HepG2 (cell line): ENCODE results near the gene PPP6R2. TPM values are rescaled to one million over a fixed set of nuclear protein-coding genes. Genes with fewer than 3 reads are reported as not detected.

ENCODE experiments used
- ATAC-seq: fragments of 200-7000 bp; cut with Tn5 transposase; 3 replicates; pipeline ENCODE4 v1.9.1; 2020; ENCODE audit warnings: mild to moderate bottlenecking, moderate library complexity
- BruUV-seq: library from RNA; stranded (reverse); fragments of 400-500 nt; replicated peaks from 2 replicates; lab custom pipeline; 2021; lab: Mats Ljungman, UMichigan
- CTCF ChIA-PET: fragments of 300-600 bp; formaldehyde crosslinking; extraction: SDS; loops from one replicate; lab custom pipeline; 2021; ENCODE audit warnings: low total read pairs, inconsistent platforms, low intra/inter-chr PET ratio; lab: Yijun Ruan, JAX
- POLR2A ChIA-PET: fragments of 350-600 bp; sonication (Branson Sonifier 250); formaldehyde crosslinking; loops from one replicate; lab custom pipeline; 2020; ENCODE audit warnings: antibody characterized with exemption, inconsistent platforms; lab: Yijun Ruan, JAX
- DNase-seq: peaks from one replicate; pipeline ENCODE4 v3.0.0-alpha.2; 2015; ENCODE audit warnings: low spot score
- FAIRE-seq: peaks from 3 replicates; lab custom pipeline; 2011; peaks lifted over from hg19 to GRCh38; lab: Jason Lieb, UNC
- H2AFZ ChIP-seq: one replicate; pipeline ENCODE4 v1.6.1; 2011; ENCODE audit warnings: low read length, inconsistent platforms
- H3K27ac ChIP-seq: fragments of 300-600 bp; 3 replicates; pipeline ENCODE4 v1.8.0; 2011; ENCODE audit warnings: mixed run types, mild to moderate bottlenecking, mixed read lengths, low read length, inconsistent platforms; ENCODE audit not compliant: insufficient read depth; ENCODE audit errors: extremely low read length
- H3K27me3 ChIP-seq, 2 experiments: fragments of 200-600 bp in 1 of 2; 2 replicates in 1 of 2; 3 replicates in 1 of 2; pipeline versions ENCODE4 v1.6.0 to v1.8.0; 2011; ENCODE audit warnings: low read length in 2 of 2, mild to moderate bottlenecking in 2 of 2, moderate library complexity in 2 of 2, inconsistent platforms in 1 of 2; ENCODE audit not compliant: insufficient read depth in 2 of 2, control insufficient read depth in 1 of 2
- H3K36me3 ChIP-seq, 2 experiments: fragments of 200-600 bp in 1 of 2; replicated peaks in 1 of 2; 2 replicates in 1 of 2; 3 replicates in 1 of 2; pipeline versions ENCODE4 v1.5.1 to v1.8.0; 2011; ENCODE audit warnings: low read length in 2 of 2, inconsistent platforms in 1 of 2; ENCODE audit not compliant: insufficient read depth in 2 of 2, control insufficient read depth in 1 of 2
- H3K4me1 ChIP-seq: 2 replicates; pipeline ENCODE4 v1.5.1; 2012; ENCODE audit warnings: low read length, inconsistent platforms; ENCODE audit not compliant: insufficient read depth
- H3K4me2 ChIP-seq: 2 replicates; pipeline ENCODE4 v1.6.0; 2011; ENCODE audit warnings: low read depth, low read length, inconsistent platforms
- H3K4me3 ChIP-seq, 3 experiments: fragments of 200-600 bp in 1 of 3; sonication (generic), shearing (Covaris generic) in 1 of 3; replicated peaks in 1 of 3; 2 replicates each; pipeline ENCODE4 v1.5.1; 2011 to 2016; ENCODE audit warnings: low read length in 3 of 3, inconsistent platforms in 2 of 3, low read depth in 2 of 3, mild to moderate bottlenecking in 2 of 3, control low read depth in 1 of 3, mixed read lengths in 1 of 3; ENCODE audit not compliant: insufficient read depth in 1 of 3
- H3K79me2 ChIP-seq: one replicate; pipeline ENCODE4 v1.6.1; 2011; ENCODE audit warnings: low read length, inconsistent platforms; ENCODE audit not compliant: insufficient read depth
- H3K9ac ChIP-seq: 2 replicates; pipeline ENCODE4 v1.6.0; 2011; ENCODE audit warnings: mild to moderate bottlenecking, low read depth, low read length, inconsistent platforms; ENCODE audit not compliant: insufficient read depth
- H3K9me3 ChIP-seq: 2 replicates; pipeline ENCODE4 v1.5.1; 2012; ENCODE audit warnings: mild to moderate bottlenecking, low read length
- H4K20me1 ChIP-seq: 2 replicates; pipeline ENCODE4 v1.6.0; 2011; ENCODE audit warnings: inconsistent platforms, mild to moderate bottlenecking, low read length, moderate library complexity; ENCODE audit not compliant: insufficient read depth
- BCLAF1 ChIP-seq: fragments of 450-650 bp; IDR thresholded peaks from 2 replicates; pipeline ENCODE4 v1.6.1; 2017; ENCODE audit warnings: mild to moderate bottlenecking
- DBP ChIP-seq: sonication (generic); formaldehyde crosslinking; IDR thresholded peaks from 2 replicates; pipeline ENCODE4 v1.4.0; 2020; ENCODE audit warnings: missing genetic modification reagents; ENCODE audit errors: not compliant biosample characterization
- ELF4 ChIP-seq: sonication (generic); formaldehyde crosslinking; IDR thresholded peaks from 2 replicates; pipeline ENCODE4 v1.5.0; 2020; ENCODE audit warnings: missing genetic modification reagents, mild to moderate bottlenecking, moderate library complexity, borderline replicate concordance
- TFAP4 ChIP-seq: sonication (generic); IDR thresholded peaks from 2 replicates; pipeline ENCODE4 v1.6.1; 2016; ENCODE audit warnings: low read depth, borderline replicate concordance
- ZBTB33 ChIP-seq: sonication (generic); formaldehyde crosslinking; IDR thresholded peaks from 2 replicates; pipeline ENCODE4 v1.4.0; 2020; ENCODE audit warnings: missing genetic modification reagents
- ZNF343 ChIP-seq: sonication (generic); formaldehyde crosslinking; IDR thresholded peaks from 2 replicates; pipeline ENCODE4 v1.4.0; 2020; ENCODE audit warnings: mild to moderate bottlenecking, missing genetic modification reagents
- ZNF556 ChIP-seq: sonication (generic); formaldehyde crosslinking; IDR thresholded peaks from 2 replicates; pipeline ENCODE4 v1.4.0; 2020; ENCODE audit warnings: mild to moderate bottlenecking, missing genetic modification reagents, borderline replicate concordance
- ZNF674 ChIP-seq: sonication (generic); formaldehyde crosslinking; IDR thresholded peaks from 2 replicates; pipeline ENCODE4 v1.5.0; 2020; ENCODE audit warnings: low read depth, mild to moderate bottlenecking, missing genetic modification reagents
- ZNF704 ChIP-seq: sonication (generic); formaldehyde crosslinking; IDR thresholded peaks from 2 replicates; pipeline ENCODE4 v1.8.1; 2023; ENCODE audit warnings: mild to moderate bottlenecking, inconsistent platforms, moderate library complexity, missing genetic modification reagents, borderline replicate concordance
- ZSCAN9 ChIP-seq: IDR thresholded peaks from 2 replicates; pipeline ENCODE4 v1.6.1; 2016; ENCODE audit warnings: borderline replicate concordance
- WGBS: methylation state at CpG from one replicate; pipeline ENCODE4 v1.1.6; 2017; ENCODE audit warnings: low lambda C conversion rate; 5-methylcytosine and 5-hydroxymethylcytosine counted together
- in situ Hi-C: cut with HindIII; loops from 2 replicates; pipeline ENCODE4 v1.10.0; 2017; ENCODE audit warnings: low pct_unique_long_range_greater_than_20kb; ENCODE audit not compliant: extremely low pct_ligation_motif_present
- intact Hi-C: fragments of 100-400 bp; cut with micrococcal nuclease; formaldehyde crosslinking; loops from one replicate; pipeline ENCODE4 v1.10.0; 2022; ENCODE audit not compliant: unreplicated experiment
- polyA plus RNA-seq, 8 experiments: library from polyadenylated mRNA; depleted of rRNA in 3 of 8; stranded (reverse) in 7 of 8; unstranded in 1 of 8; fragments of >200 nt; fragmentation: Illumina TruSeq in 4 of 8; extraction: Trizol in 4 of 8; gene quantifications; 2 replicates each; pipeline versions ENCODE4 v1.2.1 to v1.2.3, GENCODE V29; 2011 to 2016; ENCODE audit warnings: low read depth in 4 of 8, missing spikeins in 1 of 8, mixed read lengths in 1 of 8; ENCODE audit not compliant: insufficient read depth in 1 of 8
- total RNA-seq, 5 experiments: library from RNA; depleted of rRNA; stranded (reverse); fragments of >200 nt; fragmentation: Illumina TruSeq; extraction: Trizol; gene quantifications; 2 replicates each; pipeline ENCODE4 v1.2.3, GENCODE V29; 2016; ENCODE audit warnings: low read depth in 1 of 5

Gene PPP6R2
- total and polyA plus RNA-seq, 2 of the 13 experiments (the other 11 are each of a cell fraction or from before 2014, with no cell fraction given) = 55.0 to 102 TPM

GRCh38 chr22:50401907-50402306 is 58.8 kb downstream of the PPP6R2 start (continued):
- TF ChIP-seq DBP (CRISPR knock-in tag) (no peak), ZNF343 (CRISPR knock-in tag) (no peak), ZNF674 (no peak), ELF4 (no peak), ZNF704 (CRISPR knock-in tag) (no peak), ZSCAN9 (CRISPR knock-in tag) (no peak), BCLAF1 (no peak)

- no peak for FAIRE-seq
- ChIA-PET CTCF (no interaction called here), POLR2A (interaction anchor here (0.7 kb wide), 1 partner anchor 11 kb away, joined by 5 read pairs; no protein-coding TSS in a partner anchor)
- TF ChIP-seq ZBTB33 (CRISPR knock-in tag) (peak; percentile 77), ZNF556 (no peak), TFAP4 (peak; percentile 50; the same call in 1 of the 2 replicates)
Measured at GRCh38 chr22:50403701-50404101, 60.6 kb downstream of the PPP6R2 start.

More at GRCh38 chr22:50403701-50404101, 60.6 kb downstream of the PPP6R2 start:
- BruUV-seq = no TSS peak
- Histone ChIP-seq H4K20me1 (peaks cover 25% of the 10 kb centered on the region; the same call in 1 of the 2 replicates), H3K4me3 (no peak overlapping the region), H2AFZ (no peak overlapping the region), H3K27ac (no peak overlapping the region), H3K4me1 (peaks cover 47% of the 10 kb centered on the region), H3K9ac (no peak overlapping the region), H3K27me3 (no peaks in the 10 kb centered on the region), H3K9me3 (no peaks in the 10 kb centered on the region), H3K4me2 (no peak overlapping the region), H3K36me3 (peaks cover 30 to 57% of the 10 kb centered on the region in 2 experiments), H3K79me2 (peaks cover 46% of the 10 kb centered on the region)
- 83% methylated on average over 5 of the region's 8 CpGs for WGBS
- in situ Hi-C loops = no loop called here
- intact Hi-C loops = no loop called here
- ATAC-seq (peak; percentile 29; the same call in 2 of the 3 replicates), DNase-seq (no peak)
